IMR-90 (cell line): ENCODE measurements around the gene CTNNAL1. TPM values are rescaled to one million over a fixed set of nuclear protein-coding genes. Genes with fewer than 3 reads are reported as not detected.

Source experiments
- ATAC-seq: fragments of 200-7000 bp; cut with Tn5 transposase; 2 replicates; pipeline ENCODE4 v1.9.1; 2020; ENCODE audit warnings: low read depth, mild to moderate bottlenecking, moderate library complexity
- BruUV-seq: library from RNA; stranded (reverse); fragments of 400-500 nt; replicated peaks from 2 replicates; lab custom pipeline; 2021; lab: Mats Ljungman, UMichigan
- CTCF ChIA-PET: fragments of 300-600 bp; formaldehyde crosslinking; extraction: SDS; loops from one replicate; lab custom pipeline; 2021; ENCODE audit warnings: antibody characterized with exemption; lab: Yijun Ruan, JAX
- POLR2A ChIA-PET: fragments of 300-600 bp; sonication (Branson Sonifier 250); formaldehyde crosslinking; loops from one replicate; lab custom pipeline; 2022; ENCODE audit warnings: antibody characterized with exemption; ENCODE audit not compliant: unreplicated experiment; lab: Charles Lee
- DNase-seq: peaks from one replicate; pipeline ENCODE4 v3.0.0; 2013
- H2AFZ ChIP-seq: replicated peaks from 2 replicates; pipeline ENCODE3; 2013; ENCODE audit warnings: low read length, mild to moderate bottlenecking; ENCODE audit not compliant: poor library complexity
- H2AK5ac ChIP-seq: 2 replicates; pipeline ENCODE4 v1.6.1; 2013; ENCODE audit warnings: low read depth, low read length, inconsistent platforms
- H2AK9ac ChIP-seq: replicated peaks from 2 replicates; pipeline ENCODE3; 2013; ENCODE audit warnings: mild to moderate bottlenecking, low read depth, low read length, moderate library complexity; ENCODE audit not compliant: poor library complexity
- H2BK120ac ChIP-seq: 2 replicates; pipeline ENCODE4 v1.6.1; 2013; ENCODE audit warnings: low read depth, low read length, inconsistent platforms
- H2BK15ac ChIP-seq: 3 replicates; pipeline ENCODE4 v1.6.1; 2013; ENCODE audit warnings: low read depth, low read length, inconsistent platforms
- H2BK20ac ChIP-seq: 2 replicates; pipeline ENCODE4 v1.6.1; 2013; ENCODE audit warnings: low read depth, mild to moderate bottlenecking, inconsistent platforms, low read length, moderate library complexity
- H2BK5ac ChIP-seq: 2 replicates; pipeline ENCODE4 v1.6.1; 2013; ENCODE audit warnings: mild to moderate bottlenecking, low read depth, low read length, inconsistent platforms; ENCODE audit not compliant: poor library complexity, severe bottlenecking
- H3K14ac ChIP-seq: replicated peaks from 2 replicates; pipeline ENCODE4 v1.6.1; 2013; ENCODE audit warnings: low read depth, low read length, inconsistent platforms
- H3K18ac ChIP-seq: 2 replicates; pipeline ENCODE4 v1.6.1; 2013; ENCODE audit warnings: low read depth, low read length, control low read depth
- H3K23ac ChIP-seq: 2 replicates; pipeline ENCODE4 v1.6.1; 2013; ENCODE audit warnings: low read depth, low read length, inconsistent platforms
- H3K27ac ChIP-seq: 2 replicates; pipeline ENCODE4 v1.5.1; 2013; ENCODE audit warnings: mild to moderate bottlenecking, control low read depth, low read length; ENCODE audit not compliant: insufficient read depth
- H3K27me3 ChIP-seq: 2 replicates; pipeline ENCODE4 v1.6.1; 2013; ENCODE audit warnings: low read length; ENCODE audit not compliant: control insufficient read depth, insufficient read depth
- H3K36me3 ChIP-seq: 2 replicates; pipeline ENCODE4 v1.6.1; 2013; ENCODE audit warnings: low read length, mixed read lengths; ENCODE audit not compliant: control insufficient read depth, insufficient read depth
- H3K4ac ChIP-seq: 2 replicates; pipeline ENCODE4 v1.6.1; 2013; ENCODE audit warnings: low read depth, low read length, inconsistent platforms
- H3K4me1 ChIP-seq: 2 replicates; pipeline ENCODE4 v1.6.1; 2013; ENCODE audit warnings: low read length, mixed read lengths; ENCODE audit not compliant: control insufficient read depth, insufficient read depth
- H3K4me2 ChIP-seq: 2 replicates; pipeline ENCODE4 v1.6.1; 2013; ENCODE audit warnings: low read depth, mild to moderate bottlenecking, control low read depth, low read length, moderate library complexity
- H3K4me3 ChIP-seq: 2 replicates; pipeline ENCODE4 v1.5.1; 2013; ENCODE audit warnings: low read depth, mild to moderate bottlenecking, control low read depth, low read length, moderate library complexity; ENCODE audit not compliant: insufficient read depth
- H3K56ac ChIP-seq: 2 replicates; pipeline ENCODE4 v1.6.1; 2013; ENCODE audit warnings: low read length, inconsistent platforms; ENCODE audit not compliant: insufficient read depth; ENCODE audit errors: extremely low read depth
- H3K79me1 ChIP-seq, 2 experiments: 2 replicates each; pipeline ENCODE4 v1.6.1; 2013; ENCODE audit warnings: low read length in 2 of 2, inconsistent platforms in 1 of 2, low read depth in 1 of 2
- H3K9ac ChIP-seq: 2 replicates; pipeline ENCODE4 v1.6.1; 2013; ENCODE audit warnings: low read depth, low read length, control low read depth
- H3K9me1 ChIP-seq: 2 replicates; pipeline ENCODE4 v1.6.1; 2013; ENCODE audit warnings: low read length, inconsistent platforms; ENCODE audit not compliant: insufficient read depth
- H3K9me3 ChIP-seq: 2 replicates; pipeline ENCODE4 v1.6.1; 2013; ENCODE audit warnings: low read length; ENCODE audit not compliant: control insufficient read depth, insufficient read depth
- H4K20me1 ChIP-seq: 2 replicates; pipeline ENCODE4 v1.6.1; 2013; ENCODE audit warnings: low read length, inconsistent platforms; ENCODE audit not compliant: insufficient read depth
- H4K5ac ChIP-seq: 2 replicates; pipeline ENCODE4 v1.6.1; 2013; ENCODE audit warnings: mild to moderate bottlenecking, low read depth, low read length, control low read depth
- H4K8ac ChIP-seq, 2 experiments: 2 replicates each; pipeline ENCODE4 v1.6.1; 2013; ENCODE audit warnings: low read depth in 2 of 2, low read length in 2 of 2, control low read depth in 1 of 2, inconsistent platforms in 1 of 2
- H4K91ac ChIP-seq: 2 replicates; pipeline ENCODE4 v1.6.1; 2013; ENCODE audit warnings: low read depth, low read length, inconsistent platforms; ENCODE audit not compliant: insufficient read depth
- BHLHE40 ChIP-seq: fragments of 150-350 bp; IDR thresholded peaks from 2 replicates; pipeline ENCODE4 v1.6.1; 2016; ENCODE audit warnings: mild to moderate bottlenecking, low read depth, low read length
- CEBPB ChIP-seq: IDR thresholded peaks from 2 replicates; pipeline ENCODE4 v1.6.1; 2012; ENCODE audit warnings: low read depth, low read length, improper control_type of control experiment
- CHD1 ChIP-seq: IDR thresholded peaks from 2 replicates; pipeline ENCODE4 v1.6.1; 2012; ENCODE audit warnings: low read depth, low read length, improper control_type of control experiment
- FOS ChIP-seq: fragments of 150-350 bp; IDR thresholded peaks from 2 replicates; pipeline ENCODE4 v1.6.1; 2016; ENCODE audit warnings: low read depth, low read length
- MAFK ChIP-seq: IDR thresholded peaks from 2 replicates; pipeline ENCODE4 v1.6.1; 2012; ENCODE audit warnings: low read depth, low read length, improper control_type of control experiment
- MAZ ChIP-seq: IDR thresholded peaks from 2 replicates; pipeline ENCODE4 v1.6.1; 2012; ENCODE audit warnings: low read depth, mild to moderate bottlenecking, low read length, improper control_type of control experiment, moderate library complexity, borderline replicate concordance
- MXI1 ChIP-seq: IDR thresholded peaks from 2 replicates; pipeline ENCODE4 v1.6.1; 2012; ENCODE audit warnings: low read depth, mild to moderate bottlenecking, low read length, moderate library complexity, borderline replicate concordance
- NFE2L2 ChIP-seq: fragments of 150-350 bp; IDR thresholded peaks from 2 replicates; pipeline ENCODE4 v1.6.1; 2016; ENCODE audit warnings: low read depth, mild to moderate bottlenecking, low read length
- POLR2A ChIP-seq: IDR thresholded peaks from 2 replicates; pipeline ENCODE4 v1.6.1; 2012; ENCODE audit warnings: mild to moderate bottlenecking, low read depth, low read length
- RAD21 ChIP-seq: IDR thresholded peaks from 2 replicates; pipeline ENCODE4 v1.6.1; 2012; ENCODE audit warnings: low read length, improper control_type of control experiment
- RCOR1 ChIP-seq: IDR thresholded peaks from 2 replicates; pipeline ENCODE4 v1.6.1; 2012; ENCODE audit warnings: mild to moderate bottlenecking, low read length, improper control_type of control experiment; ENCODE audit not compliant: insufficient replicate concordance
- RFX5 ChIP-seq: IDR thresholded peaks from 2 replicates; pipeline ENCODE4 v1.8.0; 2012; ENCODE audit warnings: low read depth, mild to moderate bottlenecking, low read length, moderate library complexity
- SMC3 ChIP-seq: fragments of 150-350 bp; IDR thresholded peaks from 2 replicates; pipeline ENCODE4 v1.6.1; 2016; ENCODE audit warnings: low read depth, mild to moderate bottlenecking, antibody characterized with exemption, low read length, moderate library complexity
- USF2 ChIP-seq: fragments of 150-350 bp; IDR thresholded peaks from 2 replicates; pipeline ENCODE4 v1.6.1; 2017; ENCODE audit warnings: mild to moderate bottlenecking, antibody characterized with exemption, low read length, low read depth
- WGBS, 2 experiments: methylation state at CpG; one replicate each; pipeline versions ENCODE4 v1.1.5 to v1.1.7; 2013; ENCODE audit warnings: missing lambda C conversion rate in 2 of 2; ENCODE audit not compliant: insufficient read length in 1 of 2; ENCODE audit errors: extremely low coverage in 2 of 2; 5-methylcytosine and 5-hydroxymethylcytosine counted together
- dilution Hi-C: fragments of 300-500 bp; cut with HindIII; formaldehyde crosslinking; loops from one replicate; pipeline ENCODE4 v1.14.3; 2018; ENCODE audit warnings: low sequenced_read_pairs; ENCODE audit not compliant: unreplicated experiment
- in situ Hi-C: fragments of 300-500 bp; cut with MboI; formaldehyde crosslinking; loops from 3 replicates; pipeline ENCODE4 v1.14.3; 2019; ENCODE audit warnings: low sequenced_read_pairs, inconsistent platforms, mixed read lengths
- intact Hi-C: fragments of 100-400 bp; cut with micrococcal nuclease; formaldehyde crosslinking; loops from 2 replicates; pipeline ENCODE4 v1.10.0; 2022
- polyA plus RNA-seq, 3 experiments: library from polyadenylated mRNA; depleted of rRNA; stranded (reverse); fragments of >200 nt; gene quantifications; 2 replicates each; pipeline ENCODE4 v1.2.3, GENCODE V29; 2012; ENCODE audit warnings: low replicate concordance in 1 of 3
- total RNA-seq: library from RNA; depleted of rRNA; stranded (reverse); fragments of >200 nt; gene quantifications from 2 replicates; pipeline ENCODE4 v1.2.3, GENCODE V29; 2012
- TF ChIP-seq, protein P1 (sequence below): fragments of 150-350 bp; IDR thresholded peaks from 2 replicates; pipeline ENCODE4 v1.6.1; 2016; ENCODE audit warnings: low read depth, mild to moderate bottlenecking, low read length, moderate library complexity, borderline replicate concordance
- TF ChIP-seq, protein P2 (sequence below): conservative IDR thresholded peaks from 2 replicates; pipeline ENCODE4 v1.5.1; 2012; ENCODE audit warnings: mild to moderate bottlenecking, low read depth, low read length, improper control_type of control experiment

Gene CTNNAL1
- total and polyA plus RNA-seq, 2 of the 4 experiments (the other 2 are of a cell fraction), result 72.3 to 131 TPM

- peaks cover 3% of the 10 kb centered on the region; the same call in 1 of the 2 replicates for H3K4me1 ChIP-seq
- H2BK5ac ChIP-seq, result no peak overlapping the region
- in situ Hi-C loops (no loop called here), dilution Hi-C loops (no loop called here), intact Hi-C loops (no loop called here)
- no peak overlapping the region for H3K9ac ChIP-seq
- H2AK9ac ChIP-seq, result no peak overlapping the region
- H4K20me1 ChIP-seq, result no peaks in the 10 kb centered on the region; the same call in 1 of the 2 replicates
- no peaks in the 10 kb centered on the region for H3K9me3 ChIP-seq
- H2BK120ac ChIP-seq, result no peak overlapping the region
- DNase-seq (no peak), ATAC-seq (no peak)
- BruUV-seq, result no TSS peak
- H3K9me1 ChIP-seq, result peaks cover 8% of the 10 kb centered on the region
- H3K56ac ChIP-seq, result no peak overlapping the region
- H3K4me2 ChIP-seq, result no peak overlapping the region
- no peak overlapping the region for H2BK15ac ChIP-seq
- H3K27me3 ChIP-seq, result no peaks in the 10 kb centered on the region
- H3K27ac ChIP-seq, result no peak overlapping the region
- peaks cover 37 to 69% of the 10 kb centered on the region in 2 experiments for H3K79me1 ChIP-seq
- no peak overlapping the region for H2AK5ac ChIP-seq
- TF ChIP-seq RFX5 (no peak), SMC3 (no peak), MAZ (no peak), FOS (no peak), NFE2L2 (no peak), CEBPB (no peak), USF2 (no peak), POLR2A (no peak), RCOR1 (no peak), MXI1 (no peak), BHLHE40 (no peak), RAD21 (no peak), CHD1 (no peak), MAFK (no peak)
- TF ChIP-seq, protein P1, sequence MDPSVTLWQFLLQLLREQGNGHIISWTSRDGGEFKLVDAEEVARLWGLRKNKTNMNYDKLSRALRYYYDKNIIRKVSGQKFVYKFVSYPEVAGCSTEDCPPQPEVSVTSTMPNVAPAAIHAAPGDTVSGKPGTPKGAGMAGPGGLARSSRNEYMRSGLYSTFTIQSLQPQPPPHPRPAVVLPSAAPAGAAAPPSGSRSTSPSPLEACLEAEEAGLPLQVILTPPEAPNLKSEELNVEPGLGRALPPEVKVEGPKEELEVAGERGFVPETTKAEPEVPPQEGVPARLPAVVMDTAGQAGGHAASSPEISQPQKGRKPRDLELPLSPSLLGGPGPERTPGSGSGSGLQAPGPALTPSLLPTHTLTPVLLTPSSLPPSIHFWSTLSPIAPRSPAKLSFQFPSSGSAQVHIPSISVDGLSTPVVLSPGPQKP, result no peak
- TF ChIP-seq, protein P2, sequence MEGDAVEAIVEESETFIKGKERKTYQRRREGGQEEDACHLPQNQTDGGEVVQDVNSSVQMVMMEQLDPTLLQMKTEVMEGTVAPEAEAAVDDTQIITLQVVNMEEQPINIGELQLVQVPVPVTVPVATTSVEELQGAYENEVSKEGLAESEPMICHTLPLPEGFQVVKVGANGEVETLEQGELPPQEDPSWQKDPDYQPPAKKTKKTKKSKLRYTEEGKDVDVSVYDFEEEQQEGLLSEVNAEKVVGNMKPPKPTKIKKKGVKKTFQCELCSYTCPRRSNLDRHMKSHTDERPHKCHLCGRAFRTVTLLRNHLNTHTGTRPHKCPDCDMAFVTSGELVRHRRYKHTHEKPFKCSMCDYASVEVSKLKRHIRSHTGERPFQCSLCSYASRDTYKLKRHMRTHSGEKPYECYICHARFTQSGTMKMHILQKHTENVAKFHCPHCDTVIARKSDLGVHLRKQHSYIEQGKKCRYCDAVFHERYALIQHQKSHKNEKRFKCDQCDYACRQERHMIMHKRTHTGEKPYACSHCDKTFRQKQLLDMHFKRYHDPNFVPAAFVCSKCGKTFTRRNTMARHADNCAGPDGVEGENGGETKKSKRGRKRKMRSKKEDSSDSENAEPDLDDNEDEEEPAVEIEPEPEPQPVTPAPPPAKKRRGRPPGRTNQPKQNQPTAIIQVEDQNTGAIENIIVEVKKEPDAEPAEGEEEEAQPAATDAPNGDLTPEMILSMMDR, result no peak
- H3K4ac ChIP-seq, result no peak overlapping the region
- POLR2A ChIA-PET, result no interaction called here
- no peak overlapping the region for H2AFZ ChIP-seq
- H3K14ac ChIP-seq, result no peak overlapping the region
- 90% methylated on average over 2 of the region's 7 CpGs; no CpG with 5 or more reads in 1 of the 2 experiments for WGBS, 2 experiments
- H2BK20ac ChIP-seq, result no peak overlapping the region
- no peak overlapping the region for H4K5ac ChIP-seq
- no peak overlapping the region for H3K4me3 ChIP-seq
- no peak overlapping the region for H3K18ac ChIP-seq
- no peak overlapping the region for H3K23ac ChIP-seq
- no peak overlapping the region for H4K8ac ChIP-seq
- H4K91ac ChIP-seq, result no peak overlapping the region
- H3K36me3 ChIP-seq, result peaks cover 1% of the 10 kb centered on the region
- CTCF ChIA-PET, result no interaction called here
Measured at GRCh38 chr9:109026306-109026705, 13.0 kb upstream of the CTNNAL1 start.
